ENCODE data around the gene ZNF821.

- TF ChIP-seq EP300 (IDR thresholded peaks at IDR 0.05) (no peak), POLR2AphosphoS5 (IDR thresholded peaks at IDR 0.05) (no peak), POLR2A (IDR thresholded peaks at IDR 0.05) (no peak), CTCF (IDR thresholded peaks at IDR 0.05) (no peak)
Measured at GRCh38 chr16:71923941-71924690, 40.1 kb upstream of the ZNF821 start.
